OCI-LY1 (cell line): ENCODE data around the gene LECT2.

Experiments used
- H2AFZ ChIP-seq: fragments of 200-600 bp; sonication (generic), shearing (Covaris generic); 2 replicates; pipeline ENCODE4 v1.6.0; 2014; ENCODE audit warnings: antibody characterized with exemption, mild to moderate bottlenecking, low read length
- H3F3A ChIP-seq: fragments of 200-600 bp; sonication (generic), shearing (Covaris generic); 2 replicates; pipeline ENCODE4 v1.6.0; 2014; ENCODE audit warnings: mild to moderate bottlenecking, antibody characterized with exemption, low read length, moderate library complexity; ENCODE audit not compliant: insufficient read depth
- H3K27ac ChIP-seq: fragments of 200-600 bp; sonication (generic); 2 replicates; pipeline ENCODE4 v1.5.1; 2014; ENCODE audit warnings: low read length, mixed run types, mild to moderate bottlenecking, low read depth; ENCODE audit not compliant: poor library complexity, severe bottlenecking
- H3K27me3 ChIP-seq: fragments of 200-600 bp; sonication (generic); 2 replicates; pipeline ENCODE4 v1.6.0; 2014; ENCODE audit warnings: antibody characterized with exemption, mild to moderate bottlenecking, low read length, moderate library complexity; ENCODE audit not compliant: insufficient read depth
- H3K36me3 ChIP-seq: fragments of 200-600 bp; sonication (generic); 2 replicates; pipeline ENCODE4 v1.6.1; 2014; ENCODE audit warnings: mild to moderate bottlenecking, antibody characterized with exemption, low read length, moderate library complexity, mixed read lengths; ENCODE audit not compliant: insufficient read depth
- H3K4me1 ChIP-seq: fragments of 200-600 bp; sonication (generic); 2 replicates; pipeline ENCODE4 v1.5.1; 2014; ENCODE audit warnings: mild to moderate bottlenecking, low read length, moderate library complexity; ENCODE audit not compliant: insufficient read depth, severe bottlenecking
- H3K4me2 ChIP-seq: fragments of 200-600 bp; sonication (generic), shearing (Covaris generic); 2 replicates; pipeline ENCODE4 v1.6.1; 2014; ENCODE audit warnings: low read length
- H3K4me3 ChIP-seq: fragments of 200-600 bp; sonication (generic); 2 replicates; pipeline ENCODE4 v1.5.1; 2014; ENCODE audit warnings: low read length, low read depth, mild to moderate bottlenecking, mixed read lengths; ENCODE audit not compliant: poor library complexity, severe bottlenecking
- H3K79me2 ChIP-seq: fragments of 200-600 bp; shearing (Covaris generic); 2 replicates; pipeline ENCODE4 v1.6.1; 2016; ENCODE audit warnings: mixed run types, low read length, mixed read lengths; ENCODE audit not compliant: insufficient read depth
- H3K9ac ChIP-seq: fragments of 200-600 bp; sonication (generic), shearing (Covaris generic); 2 replicates; pipeline ENCODE4 v1.6.1; 2014; ENCODE audit warnings: mild to moderate bottlenecking, low read length, mixed read lengths
- H3K9me2 ChIP-seq: fragments of 200-600 bp; sonication (generic), shearing (Covaris generic); 2 replicates; pipeline ENCODE4 v1.6.1; 2014; ENCODE audit warnings: low read depth, mild to moderate bottlenecking, low read length, mixed read lengths
- H3K9me3 ChIP-seq: fragments of 200-600 bp; shearing (Covaris generic); 2 replicates; pipeline ENCODE4 v1.6.1; 2014; ENCODE audit warnings: low read length, mixed read lengths
- H4K20me1 ChIP-seq: fragments of 200-600 bp; sonication (generic), shearing (Covaris generic); 2 replicates; pipeline ENCODE4 v1.6.0; 2016; ENCODE audit warnings: mild to moderate bottlenecking, low read length; ENCODE audit not compliant: insufficient read depth
- EZH2 ChIP-seq: fragments of 200-600 bp; sonication (generic), shearing (Covaris generic); IDR thresholded peaks from 2 replicates; pipeline ENCODE4 v1.8.0; 2017; ENCODE audit warnings: borderline replicate concordance, mixed run types, mild to moderate bottlenecking, antibody characterized with exemption, low read length, moderate library complexity, mixed read lengths
- TF ChIP-seq, protein P1 (sequence below): fragments of 200-600 bp; sonication (generic), shearing (Covaris generic); IDR thresholded peaks from 2 replicates; pipeline ENCODE4 v1.5.1; 2017; ENCODE audit warnings: mild to moderate bottlenecking, antibody characterized with exemption, low read length, moderate library complexity, mixed read lengths

LECT2 gene

DNA sequence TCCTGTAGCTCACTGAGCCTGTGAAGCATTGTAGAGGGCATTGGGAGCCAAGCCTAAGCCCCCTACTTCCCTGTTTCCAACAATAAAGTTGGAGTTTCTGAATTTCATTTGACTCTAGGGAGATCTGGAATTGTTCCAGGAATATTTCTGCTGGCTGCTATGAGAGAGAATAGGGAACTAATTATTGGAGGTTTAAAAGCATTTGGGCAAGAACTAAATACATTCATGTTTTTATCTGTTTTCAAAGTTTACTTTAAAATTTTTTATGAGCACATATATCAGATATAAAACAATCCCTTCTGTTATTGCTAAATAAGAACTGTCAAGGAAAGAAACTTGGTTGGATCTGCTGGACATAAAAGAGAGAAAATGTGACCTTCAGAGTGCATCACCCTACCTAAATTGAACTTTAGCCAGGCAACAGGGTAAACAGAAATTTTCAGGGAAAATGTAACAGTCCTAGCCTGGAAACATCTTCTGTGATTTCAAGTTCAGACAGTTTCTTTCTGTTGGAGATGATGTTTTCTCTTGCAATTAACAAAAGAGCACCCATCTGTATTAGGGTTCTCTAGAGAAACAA is 19.3 kb upstream of the LECT2 start:
- TF ChIP-seq, protein P1, sequence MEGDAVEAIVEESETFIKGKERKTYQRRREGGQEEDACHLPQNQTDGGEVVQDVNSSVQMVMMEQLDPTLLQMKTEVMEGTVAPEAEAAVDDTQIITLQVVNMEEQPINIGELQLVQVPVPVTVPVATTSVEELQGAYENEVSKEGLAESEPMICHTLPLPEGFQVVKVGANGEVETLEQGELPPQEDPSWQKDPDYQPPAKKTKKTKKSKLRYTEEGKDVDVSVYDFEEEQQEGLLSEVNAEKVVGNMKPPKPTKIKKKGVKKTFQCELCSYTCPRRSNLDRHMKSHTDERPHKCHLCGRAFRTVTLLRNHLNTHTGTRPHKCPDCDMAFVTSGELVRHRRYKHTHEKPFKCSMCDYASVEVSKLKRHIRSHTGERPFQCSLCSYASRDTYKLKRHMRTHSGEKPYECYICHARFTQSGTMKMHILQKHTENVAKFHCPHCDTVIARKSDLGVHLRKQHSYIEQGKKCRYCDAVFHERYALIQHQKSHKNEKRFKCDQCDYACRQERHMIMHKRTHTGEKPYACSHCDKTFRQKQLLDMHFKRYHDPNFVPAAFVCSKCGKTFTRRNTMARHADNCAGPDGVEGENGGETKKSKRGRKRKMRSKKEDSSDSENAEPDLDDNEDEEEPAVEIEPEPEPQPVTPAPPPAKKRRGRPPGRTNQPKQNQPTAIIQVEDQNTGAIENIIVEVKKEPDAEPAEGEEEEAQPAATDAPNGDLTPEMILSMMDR: no peak
- TF ChIP-seq EZH2: no peak
- Histone ChIP-seq H3K79me2 (no peaks in the 10 kb centered on the region), H3K4me2 (no peak overlapping the region), H3K36me3 (no peaks in the 10 kb centered on the region), H4K20me1 (no peaks in the 10 kb centered on the region), H3K4me1 (no peaks in the 10 kb centered on the region), H3K9ac (no peak overlapping the region), H3K9me3 (no peaks in the 10 kb centered on the region), H3K27ac (no peak overlapping the region), H2AFZ (no peak overlapping the region), H3K4me3 (no peak overlapping the region), H3K27me3 (no peaks in the 10 kb centered on the region), H3K9me2 (no peaks in the 10 kb centered on the region), H3F3A (no peaks in the 10 kb centered on the region)

DNA sequence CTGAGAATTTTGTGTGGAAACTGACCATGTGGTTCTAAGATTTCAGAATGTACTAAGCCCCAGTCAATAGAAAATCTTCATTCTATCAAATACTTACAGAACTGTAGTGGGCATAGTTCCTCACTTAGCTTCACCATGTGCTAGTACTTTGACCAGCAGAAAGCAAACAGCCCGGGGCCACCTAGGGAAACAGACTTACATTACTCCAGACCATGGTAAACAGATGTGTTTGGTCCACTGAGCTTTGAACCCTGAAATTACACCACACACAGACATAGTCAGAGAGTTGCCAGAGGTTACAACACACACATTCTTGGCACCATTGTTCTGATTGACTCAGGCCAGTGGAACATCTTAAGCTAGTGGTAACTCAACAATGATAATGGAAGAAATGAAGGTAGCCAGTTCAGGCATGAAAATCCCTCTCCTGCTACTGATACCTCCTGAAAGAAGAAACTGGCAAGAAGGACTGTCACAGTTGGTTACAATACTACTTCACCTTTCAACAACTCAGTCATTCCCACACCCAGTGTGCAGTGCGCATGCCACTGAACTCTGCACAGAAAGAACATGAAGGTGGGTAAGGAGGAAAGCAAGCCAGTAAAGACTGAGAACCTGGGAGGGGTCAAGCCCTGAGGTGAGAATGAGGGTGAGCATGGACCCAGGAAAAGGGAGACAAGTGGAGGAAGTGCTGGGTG is 18.7 kb upstream of the LECT2 start:
- H3K4me2 ChIP-seq: no peak overlapping the region
- H3K27ac ChIP-seq: no peak overlapping the region
- H4K20me1 ChIP-seq: no peaks in the 10 kb centered on the region
- no peak overlapping the region for H3K4me3 ChIP-seq
- TF ChIP-seq EZH2: no peak
- TF ChIP-seq, protein P1: no peak
- no peaks in the 10 kb centered on the region for H3F3A ChIP-seq
- H3K4me1 ChIP-seq: no peaks in the 10 kb centered on the region
- no peaks in the 10 kb centered on the region for H3K9me3 ChIP-seq
- H3K9ac ChIP-seq: no peak overlapping the region
- H2AFZ ChIP-seq: no peak overlapping the region
- no peaks in the 10 kb centered on the region for H3K27me3 ChIP-seq
- H3K79me2 ChIP-seq: no peaks in the 10 kb centered on the region
- no peaks in the 10 kb centered on the region for H3K36me3 ChIP-seq
- H3K9me2 ChIP-seq: no peaks in the 10 kb centered on the region

DNA sequence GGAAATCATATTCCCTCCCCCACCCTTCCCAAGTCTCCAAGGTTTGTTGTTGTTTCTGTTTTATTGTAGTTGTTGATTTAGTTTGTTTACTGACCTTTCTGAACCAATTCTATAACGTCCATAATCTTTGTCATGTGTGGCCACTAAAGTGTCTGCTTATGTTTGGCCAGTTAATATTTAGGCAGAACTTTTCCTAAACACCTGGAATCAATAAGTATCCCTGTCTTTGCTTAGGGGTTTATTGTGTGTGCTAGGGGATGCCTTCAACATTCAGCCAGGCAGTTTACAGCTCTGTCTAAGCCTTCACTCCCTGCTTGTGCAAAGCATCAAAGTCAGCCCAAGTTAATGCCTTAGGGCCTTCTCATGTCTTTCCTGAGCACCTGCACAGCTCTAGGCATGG is 16.9 kb upstream of the LECT2 start:
- Histone ChIP-seq H3K79me2 (no peaks in the 10 kb centered on the region), H3F3A (no peaks in the 10 kb centered on the region), H3K9me2 (no peaks in the 10 kb centered on the region), H3K36me3 (no peaks in the 10 kb centered on the region), H2AFZ (no peak overlapping the region), H3K27me3 (no peaks in the 10 kb centered on the region), H3K4me3 (no peak overlapping the region), H3K4me2 (no peak overlapping the region), H4K20me1 (no peaks in the 10 kb centered on the region), H3K4me1 (no peaks in the 10 kb centered on the region), H3K9ac (no peak overlapping the region), H3K27ac (no peak overlapping the region), H3K9me3 (no peaks in the 10 kb centered on the region)
- TF ChIP-seq, protein P1: no peak
- no peak for TF ChIP-seq EZH2
